GM23248 (cell line): ENCODE measurements around the gene TLE3.

Experiments used
- EZH2 ChIP-seq: fragments of 200-600 bp; sonication (generic); IDR thresholded peaks from 2 replicates; pipeline ENCODE4 v1.6.1; 2018; ENCODE audit warnings: antibody characterized with exemption, mild to moderate bottlenecking; ENCODE audit not compliant: insufficient read depth, poor library complexity, severe bottlenecking
- EZH2phosphoT487 ChIP-seq: fragments of 200-600 bp; sonication (generic); IDR thresholded peaks from 2 replicates; pipeline ENCODE4 v1.6.1; 2018; ENCODE audit warnings: antibody characterized with exemption, moderate library complexity, mild to moderate bottlenecking, low read depth; ENCODE audit not compliant: insufficient read depth

- TF ChIP-seq EZH2phosphoT487 (no peak), EZH2 (no peak)
These were observed 50.1 kb downstream of the TLE3 start for GRCh38 chr15:70047386-70048197.
